GM18907 (cell line): Measurements from ENCODE around the gene HIRIP3.

Experiments used
- ATAC-seq: cut with Tn5 transposase; IDR thresholded peaks from one replicate; pipeline ENCODE4 v1.9.1; 2021; ENCODE audit warnings: mild to moderate bottlenecking, moderate library complexity; ENCODE audit not compliant: unreplicated experiment

HIRIP3 gene

DNA sequence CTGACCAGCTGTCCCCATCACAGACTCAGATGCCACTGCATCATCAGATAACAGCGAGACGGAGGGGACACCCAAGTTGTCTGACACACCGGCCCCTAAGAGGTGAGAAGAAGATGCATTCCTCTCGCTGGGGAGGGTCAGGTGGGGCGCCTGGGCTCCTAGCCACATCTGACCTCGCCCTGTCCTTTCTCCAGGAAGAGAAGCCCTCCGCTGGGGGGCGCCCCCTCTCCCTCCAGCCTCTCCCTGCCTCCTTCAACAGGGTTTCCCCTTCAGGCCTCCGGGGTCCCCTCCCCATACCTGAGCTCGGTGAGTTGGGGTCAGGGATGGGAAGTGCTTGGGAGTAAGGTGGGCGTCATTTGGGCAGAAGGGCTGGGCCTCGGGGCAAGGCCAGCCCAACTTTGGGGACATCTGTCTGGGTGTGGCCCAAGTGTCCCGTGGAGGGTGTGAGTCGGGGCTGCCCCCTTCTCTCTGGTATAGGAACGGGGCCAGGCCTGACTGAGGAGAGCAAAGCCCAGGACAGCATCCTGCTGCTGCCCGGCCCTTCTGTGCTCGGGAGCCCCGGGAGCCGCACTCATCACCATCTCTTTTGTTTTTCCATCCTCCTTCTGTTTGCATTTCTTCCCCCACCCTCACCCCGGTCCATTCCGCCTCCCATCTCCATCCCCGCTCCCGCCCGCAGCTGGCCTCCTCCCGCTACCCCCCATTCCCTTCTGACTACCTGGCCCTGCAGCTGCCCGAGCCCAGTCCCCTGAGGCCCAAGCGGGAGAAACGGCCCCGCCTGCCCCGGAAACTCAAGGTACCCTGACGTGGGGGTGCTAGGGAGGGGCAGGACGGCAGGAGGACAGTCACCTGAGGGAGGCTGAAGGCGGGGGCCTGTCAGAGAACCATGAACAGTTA is 5.6 kb upstream of the HIRIP3 start:
- ATAC-seq: no peak

DNA sequence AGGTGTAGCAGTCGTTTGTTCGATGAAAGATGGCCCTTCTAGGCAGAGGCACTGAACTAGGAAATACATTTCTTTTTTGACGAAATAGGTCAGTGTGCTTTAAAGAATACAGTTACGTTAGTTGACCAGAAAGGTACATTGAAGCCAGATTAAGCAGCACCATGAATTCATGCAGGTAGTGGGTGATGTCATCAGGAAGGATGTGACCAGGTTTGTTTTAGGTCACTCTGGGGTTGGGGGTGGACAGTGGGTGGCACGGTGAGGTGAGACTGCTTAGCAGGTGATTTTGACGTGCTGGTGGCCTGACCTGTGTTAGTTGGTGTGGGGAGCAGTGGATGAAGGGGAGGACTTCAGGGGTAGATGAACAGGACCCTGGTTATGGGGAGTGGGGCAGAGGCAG is 4.2 kb upstream of the HIRIP3 start:
- ATAC-seq: no peak

GRCh38 chr16:29996766-29997250 is 1.4 kb upstream of the HIRIP3 start:
- ATAC-seq: no peak

DNA sequence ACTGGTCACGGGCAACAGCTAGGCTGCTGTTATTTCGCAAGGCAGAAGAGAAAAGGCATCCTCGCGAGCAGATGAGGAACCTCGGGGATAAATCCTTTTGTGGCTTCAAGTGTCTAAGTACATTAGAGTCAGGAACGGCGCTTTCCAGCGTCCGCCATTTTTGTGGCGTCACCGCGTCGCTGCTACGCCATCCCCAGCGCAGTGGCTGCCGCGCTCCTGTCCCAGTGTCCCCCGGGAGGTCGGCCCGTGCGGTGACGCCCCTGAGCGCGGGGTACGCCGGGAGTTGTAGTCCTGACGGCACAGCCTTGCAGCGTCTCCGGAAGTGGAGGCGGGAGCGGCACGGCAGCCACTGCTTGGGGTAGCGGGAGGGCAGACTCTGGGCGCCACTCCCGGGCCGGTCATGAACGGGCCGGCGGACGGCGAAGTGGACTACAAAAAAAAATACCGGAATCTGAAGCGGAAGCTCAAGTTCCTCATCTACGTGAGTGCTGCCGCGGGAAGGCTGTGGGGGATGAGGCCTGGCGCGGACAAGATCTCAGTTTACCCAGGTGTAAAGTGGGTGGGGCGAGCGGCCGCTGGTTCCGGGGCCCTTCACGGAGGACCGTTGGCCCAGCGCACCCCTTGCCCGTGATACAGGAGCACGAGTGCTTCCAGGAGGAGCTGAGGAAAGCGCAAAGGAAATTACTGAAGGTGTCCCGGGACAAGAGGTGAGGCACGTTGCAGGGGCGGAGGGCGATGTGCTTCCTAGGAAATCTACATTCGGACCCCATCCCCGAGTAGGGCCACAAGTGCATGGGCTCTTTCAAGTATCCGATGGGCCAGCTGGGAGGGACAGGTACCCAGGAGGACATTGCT is 721 bp upstream of the HIRIP3 start, which contains the start of gene INO80E:
TSS of gene INO80E (plus strand) at position 331 of the 855 bp plus-strand sequence. CDS start at position 401, 70 bp downstream.
- ATAC-seq: peak; percentile 88

DNA sequence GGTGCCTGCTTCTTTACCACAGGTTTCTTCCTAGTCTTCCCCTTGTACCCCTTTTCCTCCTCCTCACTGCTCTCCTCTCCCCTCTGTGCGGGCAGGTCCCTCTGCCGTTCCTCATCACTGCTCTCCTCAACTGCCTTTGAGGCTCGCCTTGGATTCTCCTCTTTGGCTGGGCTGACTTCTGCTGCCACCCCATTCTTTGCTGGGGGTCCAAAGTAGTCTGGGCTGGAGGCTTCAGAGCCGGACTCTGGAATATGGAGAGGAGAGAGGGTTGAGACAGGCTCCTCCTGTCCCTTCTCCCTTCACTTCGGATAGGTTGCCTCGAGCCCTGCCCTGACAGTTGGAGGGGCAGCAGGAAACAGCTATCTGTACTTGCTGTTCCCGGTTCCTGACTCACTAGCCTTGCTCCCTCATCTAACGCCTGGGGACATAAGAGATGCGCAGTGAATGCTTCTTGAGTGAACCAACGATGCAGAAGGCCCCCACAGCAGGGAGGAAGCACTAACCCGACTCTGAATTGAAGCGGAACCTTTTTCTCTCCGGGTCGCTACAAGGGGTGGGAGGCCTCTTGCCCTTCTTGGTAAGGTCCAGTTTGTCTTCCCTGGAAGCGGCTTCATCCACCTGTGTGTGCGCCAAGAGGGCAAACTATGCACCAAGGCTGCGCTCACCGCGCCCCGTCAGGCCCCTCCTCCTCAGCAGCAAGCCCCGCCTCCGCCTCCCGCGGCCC is 655 bp downstream of the HIRIP3 start:
- ATAC-seq: peak; percentile 25

- ATAC-seq: no peak
Observed at GRCh38 chr16:29993903-29994599, 1.4 kb downstream of the HIRIP3 start.

DNA sequence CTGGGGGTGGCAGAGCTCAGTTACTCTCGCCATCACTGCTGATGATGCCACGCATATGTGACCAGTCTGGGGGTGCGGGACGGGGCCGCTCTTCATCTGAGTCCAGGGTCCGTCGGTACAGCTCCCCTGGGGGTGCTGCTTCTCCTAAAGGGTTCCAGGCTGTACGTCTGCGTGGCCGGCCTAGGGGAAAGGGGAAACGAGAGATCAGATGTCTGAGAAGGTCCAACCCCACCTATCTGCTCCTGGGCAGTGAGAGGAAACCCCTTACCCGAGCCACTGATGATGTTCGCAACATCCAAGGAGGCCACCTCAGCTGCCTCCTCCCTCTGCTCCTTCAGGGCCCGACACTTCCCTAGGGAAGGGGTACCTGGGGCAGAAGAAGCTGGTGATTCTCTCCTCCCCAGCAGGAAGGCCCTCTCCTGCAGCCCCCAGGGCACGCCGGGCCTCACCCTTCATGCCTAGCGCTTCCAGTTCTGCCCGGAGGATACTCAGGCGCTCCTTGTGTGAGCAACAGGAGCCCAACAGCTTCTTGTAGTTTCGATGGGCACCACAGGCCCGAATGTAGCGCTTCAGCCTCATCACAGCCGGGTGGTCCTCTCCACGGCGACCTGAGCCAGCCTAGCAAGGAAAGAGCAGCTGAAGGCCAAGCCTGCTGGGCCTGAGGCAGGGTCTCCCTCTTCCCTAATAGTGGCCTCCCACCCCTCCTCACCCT is 2.1 kb downstream of the HIRIP3 start:
- no peak for ATAC-seq

GRCh38 chr16:29992344-29992967 is 3.0 kb downstream of the HIRIP3 start:
- no peak for ATAC-seq

- ATAC-seq: no peak
Observed at GRCh38 chr16:29991571-29991904, 3.9 kb downstream of the HIRIP3 start.

DNA sequence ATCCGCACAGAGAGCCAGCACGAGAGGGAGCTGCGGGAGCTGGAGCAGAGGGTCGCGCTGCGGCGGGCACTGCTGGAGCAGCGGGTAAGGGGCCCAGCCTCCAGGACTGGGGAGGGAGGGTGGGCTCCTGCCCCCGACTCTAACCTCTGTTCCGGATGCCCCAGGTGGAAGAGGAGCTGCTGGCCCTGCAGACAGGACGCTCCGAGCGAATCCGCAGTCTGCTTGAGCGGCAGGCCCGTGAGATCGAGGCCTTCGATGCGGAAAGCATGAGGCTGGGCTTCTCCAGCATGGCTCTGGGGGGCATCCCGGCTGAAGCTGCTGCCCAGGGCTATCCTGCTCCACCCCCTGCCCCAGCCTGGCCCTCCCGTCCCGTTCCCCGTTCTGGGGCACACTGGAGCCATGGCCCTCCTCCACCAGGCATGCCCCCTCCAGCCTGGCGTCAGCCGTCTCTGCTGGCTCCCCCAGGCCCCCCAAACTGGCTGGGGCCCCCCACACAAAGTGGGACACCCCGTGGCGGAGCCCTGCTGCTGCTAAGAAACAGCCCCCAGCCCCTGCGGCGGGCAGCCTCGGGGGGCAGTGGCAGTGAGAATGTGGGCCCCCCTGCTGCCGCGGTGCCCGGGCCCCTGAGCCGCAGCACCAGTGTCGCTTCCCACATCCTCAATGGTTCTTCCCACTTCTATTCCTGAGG is 4.4 kb downstream of the HIRIP3 start:
- no peak for ATAC-seq

GRCh38 chr16:29990034-29990433 is 5.4 kb downstream of the HIRIP3 start:
- ATAC-seq: no peak

DNA sequence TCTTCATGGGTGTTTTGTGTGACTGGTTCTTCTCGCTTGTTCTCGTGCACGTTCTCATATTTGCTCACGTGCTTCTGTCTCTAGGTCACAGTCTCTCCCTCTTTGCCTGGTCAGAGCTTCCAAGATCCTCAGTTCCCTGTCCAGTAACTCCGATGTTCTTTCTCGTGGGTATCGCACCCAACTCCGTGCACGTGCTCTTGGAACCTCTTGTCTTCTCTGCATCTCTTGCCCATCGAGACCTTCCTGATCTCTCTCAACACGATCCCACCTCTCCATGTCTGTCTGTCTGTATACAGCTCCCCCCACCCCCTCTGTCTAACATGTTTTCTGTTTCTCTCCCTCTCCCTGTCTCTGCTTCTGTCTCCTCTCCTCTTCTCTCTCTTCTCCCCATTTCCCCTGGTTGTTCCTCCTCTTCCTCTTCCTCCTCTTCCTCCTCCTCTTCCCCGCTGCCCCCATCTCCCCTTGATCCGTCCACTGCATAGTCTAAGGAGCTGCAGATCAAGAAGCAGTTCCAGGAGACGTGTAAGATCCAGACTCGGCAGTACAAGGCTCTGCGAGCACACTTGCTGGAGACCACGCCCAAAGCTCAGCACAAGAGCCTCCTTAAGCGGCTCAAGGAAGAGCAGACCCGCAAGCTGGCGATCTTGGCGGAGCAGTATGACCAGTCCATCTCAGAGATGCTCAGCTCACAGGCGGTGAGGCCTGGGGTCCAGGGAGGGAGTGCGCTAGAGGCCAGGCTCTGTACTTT is 6.1 kb downstream of the HIRIP3 start:
- no peak for ATAC-seq

GRCh38 chr16:29988346-29989075 is 6.9 kb downstream of the HIRIP3 start:
- ATAC-seq: no peak

- no peak for ATAC-seq
Observed at GRCh38 chr16:29987371-29988085, 7.9 kb downstream of the HIRIP3 start.

DNA sequence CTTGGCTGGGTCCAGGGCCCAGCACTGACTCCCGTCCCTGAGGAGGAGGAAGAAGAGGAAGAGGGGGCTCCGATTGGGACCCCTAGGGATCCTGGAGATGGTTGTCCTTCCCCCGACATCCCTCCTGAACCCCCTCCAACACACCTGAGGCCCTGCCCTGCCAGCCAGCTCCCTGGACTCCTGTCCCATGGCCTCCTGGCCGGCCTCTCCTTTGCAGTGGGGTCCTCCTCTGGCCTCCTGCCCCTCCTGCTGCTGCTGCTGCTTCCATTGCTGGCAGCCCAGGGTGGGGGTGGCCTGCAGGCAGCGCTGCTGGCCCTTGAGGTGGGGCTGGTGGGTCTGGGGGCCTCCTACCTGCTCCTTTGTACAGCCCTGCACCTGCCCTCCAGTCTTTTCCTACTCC is 8.5 kb downstream of the HIRIP3 start:
- no peak for ATAC-seq

DNA sequence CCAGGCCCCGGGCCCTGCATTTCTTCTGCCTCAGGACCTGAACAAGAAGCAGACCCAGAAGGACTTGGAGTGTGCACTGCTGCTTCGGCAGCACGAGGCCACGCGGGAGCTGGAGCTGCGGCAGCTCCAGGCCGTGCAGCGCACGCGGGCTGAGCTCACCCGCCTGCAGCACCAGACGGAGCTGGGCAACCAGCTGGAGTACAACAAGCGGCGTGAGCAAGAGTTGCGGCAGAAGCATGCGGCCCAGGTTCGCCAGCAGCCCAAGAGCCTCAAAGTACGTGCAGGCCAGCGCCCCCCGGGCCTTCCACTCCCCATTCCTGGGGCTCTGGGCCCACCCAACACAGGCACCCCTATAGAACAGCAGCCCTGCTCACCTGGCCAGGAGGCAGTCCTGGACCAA is 9.2 kb downstream of the HIRIP3 start:
- no peak for ATAC-seq
